ENCODE data around the gene PIP5K1B. TPM values are rescaled to one million over a fixed set of nuclear protein-coding genes. Genes with fewer than 3 reads are reported as not detected.

The PIP5K1B gene
- total and polyA plus RNA-seq, 2 donors (not counting 1 experiment from before 2014, with no cell fraction given) = 11.8 to 24.1 TPM

- Histone ChIP-seq H2AFZ (ENCODE audit: insufficient read depth, low read depth, low read length, poor library complexity, severe bottlenecking) (no peak overlapping the region), H3K9ac (ENCODE audit: low read length) (no peak overlapping the region), H3K27me3 (replicated peaks in 1 of 4; ENCODE audit: control extremely low read depth in 1 of 4, control insufficient read depth in 3 of 4, insufficient read depth in 4 of 4, low read length in 3 of 4) (no peaks in the 10 kb centered on the region), H3K36me3 (replicated peaks in 1 of 2; ENCODE audit: control extremely low read depth in 1 of 2, control insufficient read depth in 1 of 2, extremely low read depth in 1 of 2, insufficient read depth in 2 of 2, low read length in 1 of 2) (peaks cover 13 to 19% of the 10 kb centered on the region in 2 experiments), H3K27ac (ENCODE audit: low read length in 2 of 2) (no peak overlapping the region), H3K79me2 (ENCODE audit: control insufficient read depth, insufficient read depth, low read length) (peaks cover 60% of the 10 kb centered on the region), H4K20me1 (ENCODE audit: control insufficient read depth, insufficient read depth, low read length, poor library complexity, severe bottlenecking) (peaks cover 41% of the 10 kb centered on the region), H3K4me2 (replicated peaks; ENCODE audit: low read depth, low read length, poor library complexity, severe bottlenecking) (no peak overlapping the region), H3K4me1 (ENCODE audit: control insufficient read depth in 2 of 2, insufficient read depth in 2 of 2, low read length in 2 of 2) (peaks cover 17 to 32% of the 10 kb centered on the region in 2 donors), H3K9me3 (ENCODE audit: control extremely low read depth in 1 of 3, control insufficient read depth in 2 of 3, insufficient read depth in 1 of 3, low read length in 2 of 3) (no peaks in the 10 kb centered on the region), H3K4me3 (ENCODE audit: control extremely low read depth in 1 of 5, extremely low read depth in 1 of 5, insufficient read depth in 1 of 5, low read depth in 2 of 5, low read length in 4 of 5) (no peak overlapping the region)
- Mint-ChIP-seq H3K9me3 (ENCODE audit: insufficient read depth) (no peaks in the 10 kb centered on the region), H3K27me3 (no peaks in the 10 kb centered on the region), H3K4me1 (peaks cover 15% of the 10 kb centered on the region), H3K27ac (no peak overlapping the region), H3K4me3 (no peak overlapping the region)
- ATAC-seq (ENCODE audit: low read depth) (no peak), DNase-seq (no peak)
- intact Hi-C loops (cut with micrococcal nuclease) = no loop called here
- CTCF ChIA-PET = interaction anchor here (1.3 kb wide), 1 partner anchor 99 kb away, joined by 3 read pairs; no protein-coding TSS in a partner anchor
- WGBS (ENCODE audit: insufficient coverage) = no CpG with 5 or more reads among the region's 2 CpGs
- TF ChIP-seq CTCF (IDR thresholded peaks at IDR 0.05) (no peak), EZH2 (IDR thresholded peaks at IDR 0.05; ENCODE audit: borderline replicate concordance, insufficient read depth, low read depth, low read length, poor library complexity, severe bottlenecking) (no peak)
- POLR2A ChIA-PET = no interaction called here
These were observed 80.9 kb downstream of the PIP5K1B start for GRCh38 chr9:68785965-68786364.

DNA sequence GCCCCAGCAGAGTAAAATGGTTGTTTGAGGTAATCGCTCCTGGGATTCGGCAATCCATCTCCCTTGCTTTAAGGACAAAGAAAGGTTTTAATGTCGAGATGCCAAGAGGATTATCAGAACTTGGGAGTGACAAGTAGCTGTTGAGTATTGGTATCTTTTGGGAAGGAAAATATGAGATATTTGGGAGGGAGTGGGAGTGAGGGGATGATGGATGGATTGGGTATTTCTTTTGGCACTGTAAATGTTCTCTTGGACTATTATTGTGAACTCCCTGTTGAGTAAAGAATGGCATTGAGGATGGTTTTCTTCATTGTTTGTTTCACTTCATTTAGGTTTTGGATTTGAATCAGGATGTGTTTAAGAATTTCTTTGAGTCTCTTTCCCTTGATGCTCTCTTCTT is 86.1 kb downstream of the PIP5K1B start:
- Histone ChIP-seq H3K4me2 (replicated peaks; ENCODE audit: low read depth, low read length, poor library complexity, severe bottlenecking) (no peak overlapping the region), H3K4me3 (ENCODE audit: control extremely low read depth in 1 of 5, extremely low read depth in 1 of 5, insufficient read depth in 1 of 5, low read depth in 2 of 5, low read length in 4 of 5) (no peak overlapping the region), H3K9me3 (ENCODE audit: control extremely low read depth in 1 of 3, control insufficient read depth in 2 of 3, insufficient read depth in 1 of 3, low read length in 2 of 3) (no peaks in the 10 kb centered on the region), H3K79me2 (ENCODE audit: control insufficient read depth, insufficient read depth, low read length) (peaks cover 59% of the 10 kb centered on the region), H4K20me1 (ENCODE audit: control insufficient read depth, insufficient read depth, low read length, poor library complexity, severe bottlenecking) (peaks cover 31% of the 10 kb centered on the region), H3K4me1 (ENCODE audit: control insufficient read depth in 2 of 2, insufficient read depth in 2 of 2, low read length in 2 of 2) (peaks cover 12% of the 10 kb centered on the region in 2 donors), H2AFZ (ENCODE audit: insufficient read depth, low read depth, low read length, poor library complexity, severe bottlenecking) (no peak overlapping the region), H3K36me3 (replicated peaks in 1 of 2; ENCODE audit: control extremely low read depth in 1 of 2, control insufficient read depth in 1 of 2, extremely low read depth in 1 of 2, insufficient read depth in 2 of 2, low read length in 1 of 2) (peaks cover 9 to 19% of the 10 kb centered on the region in 2 experiments), H3K9ac (ENCODE audit: low read length) (no peak overlapping the region), H3K27ac (ENCODE audit: low read length in 2 of 2) (no peak overlapping the region), H3K27me3 (replicated peaks in 1 of 4; ENCODE audit: control extremely low read depth in 1 of 4, control insufficient read depth in 3 of 4, insufficient read depth in 4 of 4, low read length in 3 of 4) (no peaks in the 10 kb centered on the region)
- DNase-seq (no peak), ATAC-seq (ENCODE audit: low read depth) (no peak)
- Mint-ChIP-seq H3K27me3 (no peaks in the 10 kb centered on the region), H3K27ac (no peak overlapping the region), H3K9me3 (ENCODE audit: insufficient read depth) (no peaks in the 10 kb centered on the region), H3K4me1 (peaks cover 3% of the 10 kb centered on the region), H3K4me3 (no peak overlapping the region)
- ChIA-PET POLR2A (no interaction called here), CTCF (no interaction called here)
- intact Hi-C loops (cut with micrococcal nuclease) = no loop called here
- WGBS (ENCODE audit: insufficient coverage) = 100% methylated on average over 3 of the region's 3 CpGs
- TF ChIP-seq CTCF (IDR thresholded peaks at IDR 0.05) (no peak), EZH2 (IDR thresholded peaks at IDR 0.05; ENCODE audit: borderline replicate concordance, insufficient read depth, low read depth, low read length, poor library complexity, severe bottlenecking) (no peak)

Measured in B cell (primary cell).